NCI-H2107 treated with DMSO at 0.1 percent for 48 hours (cell line): ENCODE data around the gene HDAC2.
"Not testable (repeated sequence)": the region's sequence is repeated elsewhere in the genome, so short reads cannot be mapped to it uniquely, and the experiment has no call there.

Experiments
- DNase-seq: peaks from one replicate; lab custom pipeline; 2025; ENCODE audit not compliant: unreplicated experiment; lab: John Stamatoyannopoulos, UW

HDAC2 gene

DNA sequence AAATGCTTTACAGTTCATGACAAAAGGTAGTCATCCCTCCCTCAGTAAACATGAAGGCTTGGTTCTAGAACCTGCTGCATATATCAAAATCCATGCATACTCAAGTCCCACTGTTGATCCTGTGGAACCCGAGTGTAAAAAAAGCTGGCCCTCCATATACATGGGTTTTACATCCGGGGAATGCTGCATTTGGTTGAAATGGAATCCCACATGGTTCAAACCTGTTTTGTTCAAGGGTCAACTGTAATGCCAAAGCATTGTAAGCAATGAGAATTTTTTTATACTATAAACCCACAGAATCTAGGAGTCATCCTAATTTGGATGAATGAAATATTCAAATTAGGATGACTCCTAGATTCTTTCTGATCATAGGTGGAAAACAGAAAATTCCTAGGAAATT, 5.9 kb upstream of the HDAC2 start:
- no peak for DNase-seq

DNA sequence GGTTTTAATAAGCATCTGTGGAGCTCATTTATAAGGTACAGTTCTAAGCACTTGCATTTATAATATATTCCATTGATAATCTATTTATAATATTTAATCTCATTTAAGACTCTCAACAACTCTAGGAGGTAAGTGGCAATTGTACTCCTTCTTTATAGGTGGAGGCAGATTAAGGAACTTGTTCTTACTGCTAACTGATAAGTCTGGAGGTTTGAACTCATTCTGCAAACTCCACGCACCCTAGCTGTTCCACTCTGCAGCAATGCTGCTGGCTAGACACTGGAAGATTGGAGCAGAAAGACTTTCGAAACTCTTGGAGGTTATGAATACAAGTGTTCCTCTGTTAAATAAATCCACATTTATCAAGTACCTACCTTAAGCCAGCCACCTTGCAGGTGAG, 793 bp upstream of the HDAC2 start:
- DNase-seq: peak; percentile 54

DNA sequence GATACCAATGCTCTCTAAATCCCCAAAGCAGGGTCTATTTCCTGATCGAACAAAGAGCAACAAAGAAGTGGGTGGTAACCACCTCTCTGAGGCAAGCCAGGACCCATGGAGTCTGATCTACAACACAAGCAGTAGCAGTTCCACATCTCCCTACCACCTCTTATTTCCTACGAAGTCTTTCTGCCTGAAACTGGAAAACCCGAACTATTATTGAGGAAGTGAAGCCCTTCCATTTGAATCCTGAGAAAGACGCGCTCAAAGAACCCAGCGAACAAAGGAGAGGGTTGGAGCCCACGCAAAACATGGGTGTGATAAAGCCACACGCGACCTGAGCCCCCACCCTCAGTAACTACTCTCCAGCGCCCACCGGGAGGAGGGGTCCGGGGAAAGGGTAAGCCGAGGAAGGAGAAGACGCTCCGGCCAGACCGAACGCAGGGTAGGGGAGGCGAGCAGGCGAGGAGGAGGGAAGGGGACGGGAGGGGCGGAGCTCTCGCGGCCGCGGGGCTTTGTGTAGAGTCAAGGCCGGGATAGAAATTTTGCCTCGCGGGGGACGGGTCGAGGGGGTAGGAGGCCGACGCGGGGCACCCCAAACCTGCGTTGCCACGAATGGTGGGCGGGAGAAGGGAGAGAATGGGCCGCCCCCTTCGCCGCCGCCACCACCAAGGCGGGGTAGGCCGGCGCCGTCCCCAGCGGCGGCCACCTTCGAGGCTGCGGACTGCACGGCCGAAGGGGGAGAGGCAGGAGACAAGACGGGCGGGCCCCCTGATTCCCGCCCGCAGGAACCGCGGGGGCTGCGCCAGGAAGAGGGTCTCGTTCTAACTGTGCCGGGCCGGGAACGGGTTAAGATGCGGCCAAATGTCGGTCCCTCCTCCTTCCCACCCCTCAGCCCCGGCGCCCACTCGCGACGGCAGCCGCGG, 802 bp downstream of the HDAC2 start:
- DNase-seq: peak; percentile 49

DNA sequence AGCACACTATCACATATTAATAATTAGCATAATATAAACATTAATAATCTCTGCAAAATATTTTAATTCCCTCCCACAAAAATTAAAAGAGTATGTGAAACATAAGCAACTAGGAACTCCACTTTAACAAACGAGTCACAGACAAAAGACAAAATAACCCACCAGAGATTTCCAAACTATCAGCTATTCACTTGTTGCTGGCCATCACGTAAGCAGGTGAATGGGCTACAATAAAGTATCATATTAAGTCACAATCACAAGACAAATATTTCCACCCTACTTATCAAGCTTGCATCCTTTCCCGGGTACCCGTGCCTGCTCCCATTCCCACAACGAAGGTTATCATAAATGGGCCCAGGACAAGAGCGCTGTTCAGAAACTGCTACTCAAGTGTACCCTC, 2.5 kb downstream of the HDAC2 start:
- peak; percentile 16 for DNase-seq

DNA sequence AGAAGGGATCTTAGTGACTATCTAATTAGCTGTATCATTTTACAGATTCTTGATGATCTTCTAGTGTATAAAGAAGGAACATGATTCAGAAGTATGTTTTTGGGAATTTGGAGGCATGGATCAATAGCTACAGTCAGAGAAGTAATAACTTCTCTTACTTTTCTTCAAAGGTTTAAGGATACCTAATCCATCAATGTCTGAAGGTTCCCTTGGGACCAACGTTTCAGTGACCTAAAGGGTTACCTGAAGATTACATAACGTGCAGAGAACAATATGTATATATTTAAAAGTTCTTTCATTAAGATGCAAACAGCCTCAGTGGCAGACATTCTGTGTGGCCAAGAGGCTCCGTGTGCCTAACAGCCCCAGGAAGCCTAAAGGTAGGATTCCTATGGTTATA, 3.2 kb downstream of the HDAC2 start:
- no peak for DNase-seq

DNA sequence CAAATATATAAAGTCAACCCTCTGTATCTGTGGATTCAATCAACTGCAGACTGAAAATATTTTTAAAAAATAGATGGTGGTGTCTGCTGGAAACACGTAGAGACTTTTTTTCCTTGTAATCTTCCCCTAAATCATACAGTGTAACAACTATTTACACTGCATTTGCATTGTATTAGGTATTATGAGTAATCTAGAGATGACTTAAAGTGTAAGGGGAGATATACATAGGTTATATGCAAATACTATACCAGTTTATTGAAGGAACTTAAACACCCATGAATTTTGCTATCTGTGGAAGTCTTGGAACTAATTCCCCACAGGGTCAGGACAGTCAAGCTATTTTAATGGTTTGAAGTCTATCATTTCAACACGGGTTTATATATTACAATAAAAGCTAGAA, 10.2 kb downstream of the HDAC2 start:
- DNase-seq: no peak

DNA sequence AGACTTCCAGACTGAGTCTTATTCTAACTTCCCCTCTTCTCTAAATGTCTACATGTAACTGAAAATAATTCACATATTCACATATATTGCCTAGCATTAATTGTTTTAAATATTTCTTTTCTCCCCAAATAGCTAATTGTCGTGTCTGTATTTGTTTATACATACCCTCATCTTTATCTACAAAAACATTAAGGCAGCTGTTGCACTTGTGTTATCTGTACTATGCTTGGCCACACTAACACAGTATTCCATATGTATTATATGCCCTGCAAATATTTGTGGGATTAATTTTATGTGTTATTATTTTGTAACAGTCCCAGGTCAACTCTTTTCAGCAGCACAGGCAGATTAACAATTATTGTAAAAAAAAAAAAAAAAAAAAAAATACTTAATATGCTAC, 11.7 kb downstream of the HDAC2 start:
- no peak for DNase-seq

DNA sequence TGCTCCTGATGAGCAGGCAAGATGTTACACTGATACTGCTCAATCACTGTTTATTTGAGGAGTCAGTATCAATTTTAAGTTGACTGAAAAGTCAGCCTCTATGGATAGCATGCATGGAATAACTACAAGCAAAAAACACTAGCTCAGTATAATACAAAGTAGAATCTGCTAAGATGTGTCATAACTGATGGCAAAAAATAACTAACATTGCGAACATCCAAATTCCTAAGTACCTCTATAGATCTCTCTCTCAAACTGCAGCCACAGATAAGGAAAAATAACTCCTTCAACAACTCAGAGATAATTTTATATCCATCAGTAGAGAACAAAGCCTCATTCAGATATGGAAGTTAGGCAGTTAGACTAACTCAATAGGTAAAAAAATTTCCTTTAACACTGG, 16.3 kb downstream of the HDAC2 start:
- DNase-seq: no peak

DNA sequence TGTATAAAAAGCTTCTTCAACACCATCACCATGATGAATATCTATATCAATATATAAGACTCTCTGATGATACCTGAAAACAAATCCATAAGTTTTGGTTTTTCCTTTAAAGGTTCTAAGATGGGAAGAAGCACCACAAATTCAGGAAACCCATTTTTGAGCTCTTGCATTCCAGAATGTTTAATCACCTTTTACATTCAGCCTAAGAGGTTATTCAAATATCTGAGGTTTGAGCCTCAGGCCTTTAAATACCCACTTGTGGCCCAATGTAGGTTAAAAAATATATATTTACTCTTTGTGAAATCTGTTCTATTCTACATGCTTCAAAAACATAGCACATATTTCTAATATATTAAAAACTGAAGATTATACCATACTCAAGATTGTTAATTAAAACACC, 17.6 kb downstream of the HDAC2 start:
- DNase-seq: no peak

DNA sequence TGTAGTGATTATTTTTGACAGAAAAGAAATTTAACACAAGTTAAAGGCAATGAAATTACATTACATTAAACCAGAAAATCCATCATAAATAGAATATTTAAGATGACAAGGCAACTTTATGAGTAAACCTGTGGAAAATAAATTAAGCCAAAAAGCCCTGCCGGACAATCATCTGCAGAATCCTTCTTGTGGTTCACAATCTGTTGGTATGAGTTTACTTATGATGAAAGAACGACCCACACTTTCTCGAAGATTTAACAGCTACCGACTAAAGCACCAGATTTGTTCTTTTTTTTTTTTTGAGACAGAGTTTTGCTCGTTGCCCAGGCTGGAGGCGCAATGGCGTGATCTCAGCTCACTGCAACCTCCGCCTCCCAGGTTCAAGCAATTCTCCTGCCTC, 21.4 kb downstream of the HDAC2 start:
- DNase-seq: no peak

DNA sequence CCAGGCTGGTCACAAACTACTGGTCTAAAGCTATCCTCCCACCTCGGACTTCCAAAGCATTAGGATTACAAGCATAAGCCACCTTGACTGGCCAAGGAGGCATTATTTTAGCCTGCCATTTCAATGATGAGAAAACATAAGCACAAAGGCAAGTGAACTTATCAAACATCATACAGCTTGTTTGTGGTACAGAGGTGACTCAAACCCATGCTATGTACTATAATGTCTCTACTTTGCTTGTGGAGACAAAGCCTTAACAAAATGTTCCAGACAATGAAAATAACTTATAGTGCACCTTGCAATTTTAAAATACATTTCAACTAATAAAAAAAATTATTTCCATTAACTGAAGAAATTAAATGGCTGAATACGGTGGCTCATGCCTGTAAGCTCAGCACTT, 26.2 kb downstream of the HDAC2 start:
- DNase-seq: no peak

DNA sequence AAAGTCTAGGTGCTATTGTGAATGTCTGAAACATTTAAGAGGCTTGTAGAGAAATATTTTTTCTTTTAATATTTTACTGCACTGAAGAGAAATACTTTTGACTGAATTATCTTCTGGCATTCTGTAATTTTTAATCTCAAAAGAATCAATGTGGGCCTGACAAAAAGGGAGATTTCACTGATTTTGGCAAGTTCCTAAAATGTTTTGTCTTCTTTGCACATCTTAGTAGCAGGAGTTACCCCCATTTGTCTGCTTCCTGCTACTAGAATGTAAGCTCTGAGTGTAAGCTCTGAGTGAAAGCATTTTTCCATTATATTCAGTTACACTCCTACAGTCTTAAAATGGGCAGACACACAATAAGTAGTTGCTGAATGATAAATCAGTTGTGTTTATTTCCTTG, 31.1 kb downstream of the HDAC2 start:
- DNase-seq: no peak

DNA sequence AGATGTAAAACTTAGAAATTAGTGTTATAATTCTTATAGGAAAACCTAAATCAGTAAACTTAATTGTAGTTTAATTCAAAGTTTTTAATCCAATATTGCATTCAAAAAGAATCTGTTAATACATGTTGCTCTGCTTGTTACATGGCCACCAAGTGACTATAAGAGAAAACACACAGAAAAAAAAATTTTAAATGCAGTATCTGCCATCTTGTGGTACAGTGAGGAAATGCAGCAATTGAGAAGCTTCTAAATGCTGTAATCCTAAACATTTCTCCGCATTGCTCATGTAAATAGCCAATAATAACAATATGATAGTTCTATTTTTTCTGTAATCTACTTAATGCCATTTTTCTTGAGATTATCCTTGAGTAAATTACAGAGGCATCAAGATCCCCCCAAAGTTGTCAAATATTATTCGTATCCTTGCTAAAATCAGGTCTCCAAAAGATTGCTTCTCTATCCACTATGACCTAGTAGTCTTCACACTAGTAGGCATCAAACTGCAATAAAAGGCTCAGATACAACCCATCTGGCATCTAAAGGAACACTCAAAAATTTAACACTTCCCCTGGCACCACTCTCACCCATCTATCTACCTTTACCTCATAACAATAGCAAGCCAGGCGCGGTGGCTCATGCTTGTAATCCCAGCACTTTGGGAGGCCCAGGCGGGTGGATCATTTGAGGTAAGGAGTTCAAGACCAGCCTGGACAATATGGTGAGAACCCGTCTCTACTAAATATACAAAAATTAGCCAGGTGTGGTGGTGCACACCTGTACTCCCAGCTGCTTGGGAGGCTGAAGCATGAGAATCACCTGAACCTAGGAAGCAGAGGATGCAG, 34.6 kb downstream of the HDAC2 start:
- DNase-seq: peak; percentile 62

DNA sequence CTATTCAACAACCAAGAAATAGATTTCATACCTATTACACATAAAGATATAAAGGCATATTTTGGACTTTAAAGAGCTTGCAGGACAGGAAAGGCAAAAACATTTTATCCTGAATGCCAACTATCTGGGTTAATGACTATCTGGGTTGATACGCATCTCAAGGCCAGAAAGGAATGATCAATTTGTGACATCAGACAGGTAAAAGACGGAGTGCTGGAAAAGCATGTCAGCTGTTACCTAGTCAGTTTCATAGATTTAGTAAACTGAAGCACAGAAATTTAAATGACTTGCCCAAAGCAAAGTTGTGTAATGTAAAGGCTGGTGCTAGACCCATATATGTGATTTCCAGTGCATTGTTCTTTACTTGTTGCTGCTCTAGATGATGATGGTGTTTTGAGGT, 36.8 kb downstream of the HDAC2 start:
- no peak for DNase-seq

DNA sequence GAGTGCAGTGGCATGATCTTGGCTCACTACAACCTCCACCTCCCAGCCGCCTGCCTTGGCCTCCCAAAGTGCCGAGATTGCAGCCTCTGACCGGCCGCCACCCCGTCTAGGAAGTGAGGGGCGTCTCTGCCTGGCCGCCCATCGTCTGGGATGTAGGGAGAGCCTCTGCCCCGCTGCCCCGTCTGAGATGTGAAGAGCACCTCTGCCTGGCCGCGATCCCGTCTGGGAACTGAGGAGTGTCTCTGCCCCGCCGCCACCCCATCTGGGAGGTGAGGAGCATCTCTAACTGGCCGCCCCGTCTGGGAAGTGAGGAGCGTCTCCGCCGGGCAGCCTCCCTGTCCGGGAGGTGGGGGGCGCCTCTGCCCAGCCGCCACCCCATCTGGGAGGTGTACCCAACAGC, 39.0 kb downstream of the HDAC2 start:
- DNase-seq: not testable (repeated sequence)

DNA sequence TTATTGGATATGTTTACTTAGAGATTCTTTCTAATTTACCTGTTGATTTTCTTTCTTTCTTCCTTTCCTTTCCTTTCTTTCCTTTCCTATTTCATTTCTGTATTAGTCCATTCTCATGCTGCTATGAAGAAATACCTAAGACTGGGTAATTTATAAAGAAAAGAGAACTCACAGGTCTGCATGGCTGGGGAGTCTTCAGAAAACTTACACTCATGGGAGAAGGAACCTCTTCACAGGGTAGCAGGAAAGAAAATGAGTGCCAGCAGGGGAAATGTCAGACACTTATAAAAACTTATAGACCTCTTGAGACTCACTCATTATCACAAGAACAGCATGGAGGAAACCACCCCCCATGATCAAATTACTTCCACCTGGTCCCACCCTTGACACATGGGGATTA, 40.8 kb downstream of the HDAC2 start:
- DNase-seq: no peak

DNA sequence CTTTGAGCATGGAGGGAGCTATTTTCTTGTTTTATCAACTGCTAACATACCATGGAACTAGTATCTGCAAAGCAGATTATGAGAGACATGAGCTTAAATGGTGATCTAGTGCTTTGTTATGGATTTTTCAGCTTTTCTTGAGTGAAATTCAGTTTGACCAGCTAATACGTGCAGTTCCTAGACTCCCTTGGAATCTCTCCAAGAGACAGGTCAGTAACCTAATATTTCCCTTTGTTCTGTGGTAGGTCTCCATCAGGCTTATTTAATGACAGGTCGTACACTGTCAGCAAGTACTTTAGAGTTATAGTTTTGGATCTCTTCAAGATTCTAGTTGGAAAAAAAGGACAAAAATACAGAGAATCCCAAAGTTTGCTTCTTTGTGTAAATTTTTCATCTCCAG, 43.9 kb downstream of the HDAC2 start:
- DNase-seq: no peak

DNA sequence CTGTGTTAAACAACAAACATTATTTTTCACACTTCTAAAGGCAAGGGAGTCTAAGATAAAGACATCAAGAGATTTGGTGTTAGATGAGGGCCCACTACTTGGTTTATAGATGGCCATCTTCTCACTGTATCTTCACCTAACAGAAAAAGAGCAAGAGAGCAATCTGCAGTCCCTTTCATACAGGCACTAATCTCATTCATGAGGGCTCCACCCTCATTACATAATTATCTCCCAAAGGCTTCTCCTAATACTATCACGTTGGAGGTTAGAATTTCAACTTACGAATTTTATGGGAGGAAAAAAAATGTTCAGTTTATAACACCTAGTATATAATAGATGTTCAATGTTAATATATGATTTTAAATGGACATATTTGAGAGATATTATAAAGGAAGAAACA, 45.6 kb downstream of the HDAC2 start:
- no peak for DNase-seq

DNA sequence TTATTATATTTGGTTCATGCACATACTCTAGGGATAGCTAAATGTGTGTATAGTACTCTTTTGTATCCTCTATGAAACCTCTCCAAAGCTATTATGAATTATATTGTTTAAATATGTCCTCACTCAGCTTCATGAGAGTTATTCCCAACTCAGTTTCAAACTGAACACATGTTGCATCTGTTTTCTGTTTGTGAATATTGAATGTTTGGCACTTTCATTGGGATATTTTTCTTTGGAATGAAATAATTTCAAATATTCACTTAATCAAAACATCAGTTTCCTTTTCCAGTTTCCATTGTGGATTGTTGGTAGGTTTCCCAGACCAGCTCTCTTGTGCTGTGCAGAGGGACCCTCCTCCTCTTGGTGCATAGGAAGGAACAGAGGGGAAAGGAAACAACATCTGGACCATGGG, 46.6 kb downstream of the HDAC2 start:
- DNase-seq: no peak

DNA sequence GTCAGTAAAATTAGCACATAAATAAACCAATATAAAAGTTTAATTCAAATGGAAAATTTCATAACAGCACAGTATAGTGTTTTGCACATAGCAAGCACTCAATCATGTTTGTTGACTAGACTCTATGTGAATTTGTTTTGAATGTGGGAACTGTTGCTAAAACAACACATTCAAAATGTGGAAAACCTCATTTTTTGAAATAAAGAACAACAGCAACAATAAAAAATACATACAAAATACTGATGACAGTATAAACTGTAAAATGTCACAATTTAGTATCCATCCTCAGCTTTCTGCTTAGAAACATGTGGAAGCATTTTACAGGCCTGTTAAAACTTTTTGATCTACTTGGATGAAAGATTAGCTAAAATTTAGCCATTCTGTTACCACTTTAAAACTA, 47.4 kb downstream of the HDAC2 start:
- DNase-seq: no peak

DNA sequence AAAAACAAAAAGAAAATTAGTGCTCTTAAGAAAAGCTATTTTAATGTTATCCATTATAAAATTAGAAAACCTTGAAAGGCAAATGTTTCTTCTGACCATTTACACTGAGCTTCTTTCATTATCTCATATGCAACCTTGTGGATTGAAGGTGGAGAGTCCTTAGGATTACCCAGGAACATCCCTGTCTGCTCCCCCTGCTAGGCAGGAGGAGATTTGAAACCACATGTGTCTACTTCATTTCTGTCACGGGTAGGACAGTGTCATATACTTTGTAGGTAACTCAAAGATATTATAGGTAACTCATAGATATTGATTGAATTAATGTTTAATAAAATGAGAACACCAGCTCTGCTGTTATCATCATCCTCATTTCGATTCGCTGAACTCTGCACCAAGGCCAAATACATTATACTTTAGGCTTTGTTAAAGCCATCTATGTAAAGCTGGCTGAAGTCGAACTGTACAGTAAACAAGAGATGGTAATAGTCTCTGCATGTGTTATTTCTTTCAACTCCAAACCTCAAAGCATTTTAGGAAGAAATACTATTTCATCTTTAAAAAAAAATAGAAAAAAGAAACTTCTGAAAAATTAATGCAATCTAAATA, 49.5 kb downstream of the HDAC2 start:
- DNase-seq: no peak
